ENCODE data around the gene LRRC2. TPM values are rescaled to one million over a fixed set of nuclear protein-coding genes. Genes with fewer than 3 reads are reported as not detected.
"Not testable (repeated sequence)": the region's sequence is repeated elsewhere in the genome, so short reads cannot be mapped to it uniquely, and the experiment has no call there.

Gene LRRC2
- polyA plus RNA-seq, 4 donors: 0.22 to 0.66 (median 0.61) TPM; not detected in 1

DNA sequence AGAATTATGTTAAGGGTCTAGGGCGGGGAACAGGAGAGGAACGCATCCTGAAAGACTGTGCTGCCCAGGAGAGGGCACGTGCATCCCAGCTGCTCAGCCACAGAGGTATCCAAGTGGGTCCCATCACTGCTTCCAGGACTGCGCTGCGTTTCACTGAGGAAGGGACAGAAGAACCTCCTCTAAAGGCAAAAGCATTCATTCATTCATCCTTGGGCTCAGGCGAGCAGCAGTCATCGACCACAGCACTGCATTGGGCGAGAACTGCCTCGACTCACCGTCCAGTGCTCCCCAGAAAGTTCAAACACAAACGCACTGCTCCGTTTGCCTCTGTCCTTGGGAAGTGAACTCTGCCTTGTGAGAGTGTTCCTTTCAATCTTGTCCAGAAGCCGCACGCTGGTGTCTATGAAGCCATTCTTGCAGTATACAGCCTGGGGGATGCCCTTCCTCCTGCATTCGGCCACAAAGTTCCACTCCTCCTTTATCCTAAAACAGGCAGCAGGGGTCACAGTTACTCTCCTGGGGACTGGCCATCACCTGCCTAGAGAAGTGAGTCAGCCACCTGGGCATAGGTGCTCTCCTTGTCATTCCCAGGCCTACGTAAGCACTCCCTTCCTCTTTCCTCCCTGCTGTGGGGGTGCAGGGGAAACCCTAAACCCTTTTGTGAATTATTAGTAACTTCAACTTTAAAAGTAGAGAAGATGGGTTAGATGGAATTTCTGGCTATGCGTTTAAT lies 21.2 kb downstream of the LRRC2 start:
- Histone ChIP-seq H3K27me3 (ENCODE audit: control insufficient read depth in 3 of 3, insufficient read depth in 3 of 3, low read length in 3 of 3) (no peaks in the 10 kb centered on the region), H3K4me3 (ENCODE audit: low read depth in 1 of 3, low read length in 3 of 3) (no peak overlapping the region)
- 89 to 91% (median 90%) methylated on average over 17 of the region's 17 CpGs for WGBS, 3 donors

DNA sequence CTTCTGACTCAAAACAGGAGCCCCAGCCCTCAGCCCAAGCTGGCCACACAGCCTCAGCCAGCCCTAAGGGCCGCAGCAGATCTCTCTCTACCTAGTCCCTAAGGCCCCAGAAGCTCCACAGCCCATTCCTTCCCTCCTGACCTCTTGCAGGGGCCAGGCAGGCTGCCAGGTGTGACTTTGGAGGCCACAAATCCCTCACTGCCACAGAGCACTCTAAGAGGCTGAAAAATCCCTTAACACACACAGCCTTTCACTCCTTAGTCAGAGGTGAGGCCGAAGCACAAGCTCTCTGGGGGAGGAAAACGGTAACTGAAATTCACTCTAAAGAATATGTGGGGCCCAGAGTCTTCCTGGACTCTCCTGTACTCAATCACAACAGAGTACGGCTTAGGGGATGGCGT lies 23.3 kb downstream of the LRRC2 start:
- Histone ChIP-seq H3K27me3 (ENCODE audit: control insufficient read depth in 3 of 3, insufficient read depth in 3 of 3, low read length in 3 of 3) (no peaks in the 10 kb centered on the region), H3K4me3 (ENCODE audit: low read depth in 1 of 3, low read length in 3 of 3) (no peak overlapping the region), H3K4me1 (ENCODE audit: control insufficient read depth in 3 of 3, insufficient read depth in 2 of 3, low read depth in 1 of 3, low read length in 2 of 3) (no peaks in the 10 kb centered on the region), H3K27ac (ENCODE audit: low read depth in 1 of 3, low read length in 2 of 3) (peak overlapping the region in 1 of 3 donors; percentile 24), H3K9me3 (ENCODE audit: control insufficient read depth in 2 of 2, insufficient read depth in 1 of 2, low read depth in 1 of 2, low read length in 1 of 2) (no peaks in the 10 kb centered on the region), H3K36me3 (ENCODE audit: control insufficient read depth in 3 of 3, insufficient read depth in 2 of 3, low read depth in 1 of 3, low read length in 3 of 3) (no peaks in the 10 kb centered on the region)
- whole genome bisulfite sequencing, 3 donors: 89 to 97% (median 89%) methylated on average over 5 of the region's 5 CpGs
- FAIRE-seq: no peak
- DNase-seq: no peak

More for the DNA sequence above, 21.2 kb downstream of the LRRC2 start:
- FAIRE-seq (no peak), DNase-seq (no peak)
- Histone ChIP-seq H3K4me1 (ENCODE audit: control insufficient read depth in 3 of 3, insufficient read depth in 2 of 3, low read depth in 1 of 3, low read length in 2 of 3) (no peaks in the 10 kb centered on the region), H3K27ac (ENCODE audit: low read depth in 1 of 3, low read length in 2 of 3) (no peak overlapping the region), H3K9me3 (ENCODE audit: control insufficient read depth in 2 of 2, insufficient read depth in 1 of 2, low read depth in 1 of 2, low read length in 1 of 2) (no peaks in the 10 kb centered on the region), H3K36me3 (ENCODE audit: control insufficient read depth in 3 of 3, insufficient read depth in 2 of 3, low read depth in 1 of 3, low read length in 3 of 3) (no peaks in the 10 kb centered on the region)

DNA sequence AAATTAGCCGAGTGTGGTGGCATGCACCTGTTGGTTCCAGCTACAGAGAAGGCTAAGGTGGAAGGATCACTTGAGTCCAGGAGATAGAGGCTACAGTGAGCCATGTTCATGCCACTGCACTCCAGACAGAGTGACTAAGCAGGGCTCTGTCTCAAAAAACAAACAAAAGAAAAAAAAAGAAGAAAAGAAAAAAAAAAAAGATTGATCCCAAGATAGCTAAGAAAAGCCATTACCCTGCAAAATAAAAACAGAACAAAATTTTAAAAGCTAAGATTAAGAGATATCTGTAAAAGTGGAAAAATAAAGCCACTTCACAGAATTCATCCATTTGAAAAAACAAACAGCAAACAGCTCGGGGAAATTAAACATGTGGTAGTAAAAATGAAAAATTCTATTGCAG lies 23.8 kb downstream of the LRRC2 start:
- FAIRE-seq (no peak), DNase-seq (no peak)
- no peaks in the 10 kb centered on the region for H3K36me3 ChIP-seq (ENCODE audit: control insufficient read depth in 3 of 3, insufficient read depth in 2 of 3, low read depth in 1 of 3, low read length in 3 of 3)
- H3K4me3 ChIP-seq (ENCODE audit: low read depth in 1 of 3, low read length in 3 of 3): no peak overlapping the region
- H3K9me3 ChIP-seq (ENCODE audit: control insufficient read depth in 2 of 2, insufficient read depth in 1 of 2, low read depth in 1 of 2, low read length in 1 of 2): no peaks in the 10 kb centered on the region
- no peaks in the 10 kb centered on the region for H3K27me3 ChIP-seq (ENCODE audit: control insufficient read depth in 3 of 3, insufficient read depth in 3 of 3, low read length in 3 of 3)
- no peaks in the 10 kb centered on the region for H3K4me1 ChIP-seq (ENCODE audit: control insufficient read depth in 3 of 3, insufficient read depth in 2 of 3, low read depth in 1 of 3, low read length in 2 of 3)
- H3K27ac ChIP-seq (ENCODE audit: low read depth in 1 of 3, low read length in 2 of 3): peak overlapping the region in 1 of 3 donors; percentile 24
- 83 to 91% (median 84%) methylated on average over 2 of the region's 2 CpGs for WGBS, 3 donors

DNA sequence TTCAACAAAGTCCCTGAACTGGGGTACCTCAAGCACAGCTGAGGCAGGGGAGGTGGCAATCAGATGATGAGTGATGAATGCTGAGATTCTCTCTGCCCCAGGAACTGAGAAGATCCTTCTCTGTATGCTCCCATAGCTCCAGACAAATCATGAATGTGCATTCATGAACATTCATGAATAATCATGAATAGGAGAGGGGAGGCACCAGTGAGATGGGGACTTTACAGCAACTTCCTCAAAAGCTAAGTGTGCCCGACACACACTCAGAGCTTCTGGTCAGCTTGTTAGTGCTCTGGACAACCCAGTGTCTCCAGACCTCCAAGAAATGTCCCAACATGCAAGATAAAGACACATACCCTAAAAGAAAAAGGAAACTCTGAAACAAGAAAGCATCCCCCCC lies 24.3 kb downstream of the LRRC2 start:
- no peaks in the 10 kb centered on the region for H3K36me3 ChIP-seq (ENCODE audit: control insufficient read depth in 3 of 3, insufficient read depth in 2 of 3, low read depth in 1 of 3, low read length in 3 of 3)
- no peaks in the 10 kb centered on the region for H3K4me1 ChIP-seq (ENCODE audit: control insufficient read depth in 3 of 3, insufficient read depth in 2 of 3, low read depth in 1 of 3, low read length in 2 of 3)
- H3K4me3 ChIP-seq (ENCODE audit: low read depth in 1 of 3, low read length in 3 of 3): no peak overlapping the region
- 86 to 89% (median 88%) methylated on average over 1 of the region's 1 CpG for WGBS, 3 donors
- FAIRE-seq (no peak), DNase-seq (no peak)
- H3K27me3 ChIP-seq (ENCODE audit: control insufficient read depth in 3 of 3, insufficient read depth in 3 of 3, low read length in 3 of 3): no peaks in the 10 kb centered on the region
- no peaks in the 10 kb centered on the region for H3K9me3 ChIP-seq (ENCODE audit: control insufficient read depth in 2 of 2, insufficient read depth in 1 of 2, low read depth in 1 of 2, low read length in 1 of 2)
- peak overlapping the region in 1 of 3 donors; percentile 15 for H3K27ac ChIP-seq (ENCODE audit: low read depth in 1 of 3, low read length in 2 of 3)

- DNase-seq (no peak), FAIRE-seq (no peak)
- H3K27me3 ChIP-seq (ENCODE audit: control insufficient read depth in 3 of 3, insufficient read depth in 3 of 3, low read length in 3 of 3): no peaks in the 10 kb centered on the region
- no peak overlapping the region for H3K4me3 ChIP-seq (ENCODE audit: low read depth in 1 of 3, low read length in 3 of 3)
- no peaks in the 10 kb centered on the region for H3K36me3 ChIP-seq (ENCODE audit: control insufficient read depth in 3 of 3, insufficient read depth in 2 of 3, low read depth in 1 of 3, low read length in 3 of 3)
- 90 to 96% (median 94%) methylated on average over 4 of the region's 4 CpGs for WGBS, 3 donors
- no peaks in the 10 kb centered on the region for H3K9me3 ChIP-seq (ENCODE audit: control insufficient read depth in 2 of 2, insufficient read depth in 1 of 2, low read depth in 1 of 2, low read length in 1 of 2)
- H3K27ac ChIP-seq (ENCODE audit: low read depth in 1 of 3, low read length in 2 of 3): peak overlapping the region in 1 of 3 donors; percentile 33
- H3K4me1 ChIP-seq (ENCODE audit: control insufficient read depth in 3 of 3, insufficient read depth in 2 of 3, low read depth in 1 of 3, low read length in 2 of 3): no peaks in the 10 kb centered on the region
These were observed 25.6 kb downstream of the LRRC2 start for GRCh38 chr3:46540550-46540949.

DNA sequence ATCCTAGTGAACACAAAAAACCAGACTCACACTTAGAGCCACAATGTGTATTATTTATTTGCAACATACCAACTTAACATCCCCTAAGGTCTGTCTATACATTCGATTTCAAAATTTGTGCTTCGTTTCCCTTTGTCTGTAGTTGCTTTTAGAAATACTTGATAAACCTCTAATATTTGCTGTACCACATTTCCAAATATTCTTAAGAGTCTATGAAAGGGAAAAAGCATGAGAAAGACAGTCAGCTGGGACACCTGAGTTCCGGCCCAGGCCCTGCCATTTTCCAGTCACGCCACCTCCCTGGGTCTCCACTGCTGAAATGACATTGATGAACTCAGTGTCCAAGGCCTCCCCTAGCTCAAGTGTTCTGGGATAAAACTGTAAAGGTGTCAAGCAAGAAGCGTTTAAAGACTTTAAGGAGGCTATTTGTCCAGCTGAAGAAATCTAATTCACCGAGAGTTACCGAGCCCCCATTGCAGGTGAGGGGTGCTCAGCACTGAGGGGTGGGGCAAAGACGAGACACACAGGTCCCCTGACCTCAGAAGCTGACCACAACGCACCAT lies 26.6 kb downstream of the LRRC2 start:
- H3K9me3 ChIP-seq (ENCODE audit: control insufficient read depth in 2 of 2, insufficient read depth in 1 of 2, low read depth in 1 of 2, low read length in 1 of 2): no peaks in the 10 kb centered on the region
- no peaks in the 10 kb centered on the region for H3K36me3 ChIP-seq (ENCODE audit: control insufficient read depth in 3 of 3, insufficient read depth in 2 of 3, low read depth in 1 of 3, low read length in 3 of 3)
- no peaks in the 10 kb centered on the region for H3K4me1 ChIP-seq (ENCODE audit: control insufficient read depth in 3 of 3, insufficient read depth in 2 of 3, low read depth in 1 of 3, low read length in 2 of 3)
- no peaks in the 10 kb centered on the region for H3K27me3 ChIP-seq (ENCODE audit: control insufficient read depth in 3 of 3, insufficient read depth in 3 of 3, low read length in 3 of 3)
- WGBS, 3 donors: 81 to 88% (median 83%) methylated on average over 9 of the region's 9 CpGs
- H3K27ac ChIP-seq (ENCODE audit: low read depth in 1 of 3, low read length in 2 of 3): peak overlapping the region in 2 of 3 donors; percentile 82 to 95
- FAIRE-seq (no peak), DNase-seq (no peak)
- H3K4me3 ChIP-seq (ENCODE audit: low read depth in 1 of 3, low read length in 3 of 3): no peak overlapping the region

GRCh38 chr3:46538803-46539442 lies 27.2 kb downstream of the LRRC2 start:
- Histone ChIP-seq H3K4me3 (ENCODE audit: low read depth in 1 of 3, low read length in 3 of 3) (no peak overlapping the region), H3K27ac (ENCODE audit: low read depth in 1 of 3, low read length in 2 of 3) (peak overlapping the region in 2 of 3 donors; percentile 35 to 77), H3K36me3 (ENCODE audit: control insufficient read depth in 3 of 3, insufficient read depth in 2 of 3, low read depth in 1 of 3, low read length in 3 of 3) (no peaks in the 10 kb centered on the region), H3K27me3 (ENCODE audit: control insufficient read depth in 3 of 3, insufficient read depth in 3 of 3, low read length in 3 of 3) (no peaks in the 10 kb centered on the region), H3K9me3 (ENCODE audit: control insufficient read depth in 2 of 2, insufficient read depth in 1 of 2, low read depth in 1 of 2, low read length in 1 of 2) (no peaks in the 10 kb centered on the region), H3K4me1 (ENCODE audit: control insufficient read depth in 3 of 3, insufficient read depth in 2 of 3, low read depth in 1 of 3, low read length in 2 of 3) (no peaks in the 10 kb centered on the region)
- FAIRE-seq (no peak), DNase-seq (peak; percentile 18 to 70)
- 35 to 81% (median 54%) methylated on average over 14 of the region's 14 CpGs for WGBS, 3 donors

GRCh38 chr3:46538425-46538802 lies 27.7 kb downstream of the LRRC2 start:
- H3K27me3 ChIP-seq (ENCODE audit: control insufficient read depth in 3 of 3, insufficient read depth in 3 of 3, low read length in 3 of 3); FAIRE-seq; H3K4me3 ChIP-seq (ENCODE audit: low read depth in 1 of 3, low read length in 3 of 3); DNase-seq; H3K4me1 ChIP-seq (ENCODE audit: control insufficient read depth in 3 of 3, insufficient read depth in 2 of 3, low read depth in 1 of 3, low read length in 2 of 3); H3K36me3 ChIP-seq (ENCODE audit: control insufficient read depth in 3 of 3, insufficient read depth in 2 of 3, low read depth in 1 of 3, low read length in 3 of 3); H3K9me3 ChIP-seq (ENCODE audit: control insufficient read depth in 2 of 2, insufficient read depth in 1 of 2, low read depth in 1 of 2, low read length in 1 of 2): not testable (repeated sequence)
- peak overlapping the region in 2 of 3 donors; percentile 22 to 77 for H3K27ac ChIP-seq (ENCODE audit: low read depth in 1 of 3, low read length in 2 of 3)
- 55 to 73% (median 61%) methylated on average over 5 of the region's 5 CpGs for WGBS, 3 donors

All from small intestine (tissue), 7 donors.